Loucy (cell line): ENCODE data around the gene ZNF511.

Experiments used
- H2AFZ ChIP-seq: fragments of 200-600 bp; sonication (generic); 2 replicates; pipeline ENCODE4 v1.6.0; 2016; ENCODE audit warnings: antibody characterized with exemption, mild to moderate bottlenecking, low read length, moderate library complexity
- H3F3A ChIP-seq: fragments of 200-600 bp; 2 replicates; pipeline ENCODE4 v1.6.0; 2016; ENCODE audit warnings: antibody characterized with exemption, low read depth, mild to moderate bottlenecking
- H3K27me3 ChIP-seq: fragments of 200-600 bp; sonication (generic); 2 replicates; pipeline ENCODE4 v1.6.1; 2014; ENCODE audit warnings: low read length, mild to moderate bottlenecking; ENCODE audit not compliant: insufficient read depth, poor library complexity, severe bottlenecking
- H3K36me3 ChIP-seq: fragments of 200-600 bp; sonication (generic); 2 replicates; pipeline ENCODE4 v1.6.1; 2016; ENCODE audit warnings: low read length; ENCODE audit not compliant: insufficient read depth
- H3K4me1 ChIP-seq: fragments of 200-600 bp; sonication (generic); 2 replicates; pipeline ENCODE4 v1.5.1; 2014; ENCODE audit warnings: low read length, mild to moderate bottlenecking; ENCODE audit not compliant: insufficient read depth, poor library complexity, severe bottlenecking
- H3K4me2 ChIP-seq: fragments of 200-600 bp; sonication (generic); 2 replicates; pipeline ENCODE4 v1.6.0; 2014; ENCODE audit warnings: antibody characterized with exemption, low read length, low read depth, mild to moderate bottlenecking; ENCODE audit not compliant: poor library complexity, severe bottlenecking
- H3K4me3 ChIP-seq: fragments of 200-600 bp; sonication (generic); 2 replicates; pipeline ENCODE4 v1.5.1; 2014; ENCODE audit warnings: low read length, mild to moderate bottlenecking, mixed read lengths; ENCODE audit not compliant: poor library complexity, severe bottlenecking
- H3K79me2 ChIP-seq: fragments of 200-600 bp; sonication (generic); 2 replicates; pipeline ENCODE4 v1.6.1; 2014; ENCODE audit warnings: low read length; ENCODE audit not compliant: insufficient read depth
- H3K9ac ChIP-seq: fragments of 200-600 bp; sonication (generic); 2 replicates; pipeline ENCODE4 v1.6.0; 2014; ENCODE audit warnings: mild to moderate bottlenecking, low read depth, low read length, moderate library complexity; ENCODE audit not compliant: poor library complexity, severe bottlenecking
- H3K9me2 ChIP-seq: fragments of 200-600 bp; sonication (generic); replicated peaks from 2 replicates; pipeline ENCODE4 v1.6.1; 2016; ENCODE audit warnings: low read depth, low read length, mixed read lengths
- H3K9me3 ChIP-seq: fragments of 200-600 bp; sonication (generic); 2 replicates; pipeline ENCODE4 v1.6.1; 2014; ENCODE audit warnings: mild to moderate bottlenecking, antibody characterized with exemption, low read length, low read depth; ENCODE audit not compliant: insufficient read depth
- H4K20me1 ChIP-seq: fragments of 200-600 bp; sonication (generic); 2 replicates; pipeline ENCODE4 v1.6.0; 2014; ENCODE audit warnings: antibody characterized with exemption, low read length, mild to moderate bottlenecking; ENCODE audit not compliant: insufficient read depth, poor library complexity, severe bottlenecking
- CTCF ChIP-seq: fragments of 200-600 bp; sonication (generic); conservative IDR thresholded peaks from 2 replicates; pipeline ENCODE4 v1.5.1; 2014; ENCODE audit warnings: mild to moderate bottlenecking, antibody characterized with exemption, low read length
- EZH2phosphoT487 ChIP-seq: fragments of 200-600 bp; IDR thresholded peaks from 2 replicates; pipeline ENCODE4 v1.6.1; 2018; ENCODE audit warnings: antibody characterized with exemption, mild to moderate bottlenecking, moderate library complexity, borderline replicate concordance

Gene ZNF511

GRCh38 chr10:133287832-133288500 lies 20.7 kb upstream of the ZNF511 start:
- no peaks in the 10 kb centered on the region for H4K20me1 ChIP-seq
- no peaks in the 10 kb centered on the region for H3F3A ChIP-seq
- no peak overlapping the region for H3K4me3 ChIP-seq
- no peak overlapping the region for H3K4me2 ChIP-seq
- H3K27me3 ChIP-seq = no peaks in the 10 kb centered on the region
- no peak overlapping the region for H3K9ac ChIP-seq
- H3K4me1 ChIP-seq = no peaks in the 10 kb centered on the region
- H3K9me3 ChIP-seq = no peaks in the 10 kb centered on the region
- no peaks in the 10 kb centered on the region for H3K79me2 ChIP-seq
- H3K36me3 ChIP-seq = peaks cover 49% of the 10 kb centered on the region; the same call in 1 of the 2 replicates
- no peaks in the 10 kb centered on the region for H3K9me2 ChIP-seq
- TF ChIP-seq EZH2phosphoT487 (no peak), CTCF (no peak)
- no peak overlapping the region for H2AFZ ChIP-seq

- Histone ChIP-seq H3K4me3 (no peak overlapping the region), H3K36me3 (peaks cover 48% of the 10 kb centered on the region; the same call in 1 of the 2 replicates), H3K9me3 (no peaks in the 10 kb centered on the region), H3K79me2 (no peaks in the 10 kb centered on the region), H3K4me2 (no peak overlapping the region), H3K9ac (no peak overlapping the region), H4K20me1 (no peaks in the 10 kb centered on the region), H3K9me2 (no peaks in the 10 kb centered on the region), H3K27me3 (no peaks in the 10 kb centered on the region), H3K4me1 (no peaks in the 10 kb centered on the region), H3F3A (no peaks in the 10 kb centered on the region), H2AFZ (no peak overlapping the region)
- no peak for TF ChIP-seq EZH2phosphoT487
- no peak for TF ChIP-seq CTCF
Observed at GRCh38 chr10:133289761-133290160, 19.0 kb upstream of the ZNF511 start.

- Histone ChIP-seq H3K4me2 (no peak overlapping the region), H3K27me3 (no peaks in the 10 kb centered on the region), H3K4me1 (no peaks in the 10 kb centered on the region), H3K9me3 (no peaks in the 10 kb centered on the region), H3K4me3 (no peak overlapping the region), H3F3A (no peaks in the 10 kb centered on the region), H2AFZ (no peak overlapping the region), H3K36me3 (peaks cover 66% of the 10 kb centered on the region; the same call in 1 of the 2 replicates), H3K9me2 (no peaks in the 10 kb centered on the region), H3K9ac (no peak overlapping the region), H4K20me1 (no peaks in the 10 kb centered on the region), H3K79me2 (no peaks in the 10 kb centered on the region)
- TF ChIP-seq CTCF (no peak), EZH2phosphoT487 (no peak)
Observed at GRCh38 chr10:133292919-133293809, 15.6 kb upstream of the ZNF511 start.
